ENCODE measurements around the gene SSC5D.
A peak's percentile ranks its signal among the peaks of the same experiment; 100 is the strongest.

The SSC5D gene

GRCh38 chr19:55546822-55547614 lies 58.8 kb downstream of the SSC5D start:
- Mint-ChIP-seq H3K27ac (peak overlapping the region; percentile 96), H3K27me3 (ENCODE audit: low read depth, poor library complexity) (peaks cover 20% of the 10 kb centered on the region), H3K4me3 (peak overlapping the region; percentile 59), H3K36me3 (ENCODE audit: low read depth) (no peaks in the 10 kb centered on the region), H3K9me3 (peaks cover 6% of the 10 kb centered on the region), H3K4me1 (peaks cover 75% of the 10 kb centered on the region)
- no peak for TF ChIP-seq CTCF (IDR thresholded peaks at IDR 0.05)
- no peak for DNase-seq

GRCh38 chr19:55549500-55550320 lies 61.5 kb downstream of the SSC5D start:
- peaks cover 89% of the 10 kb centered on the region for H3K4me1 Mint-ChIP-seq

GRCh38 chr19:55550321-55550650 lies 62.0 kb downstream of the SSC5D start:
- no peaks in the 10 kb centered on the region for H3K9me3 Mint-ChIP-seq
- peak overlapping the region; percentile 64 for H3K4me3 Mint-ChIP-seq
- H3K4me1 Mint-ChIP-seq: peaks cover 91% of the 10 kb centered on the region
- H3K27me3 Mint-ChIP-seq (ENCODE audit: low read depth, poor library complexity): peaks cover 30% of the 10 kb centered on the region
- DNase-seq: no peak
- H3K27ac Mint-ChIP-seq: peak overlapping the region; percentile 95
- no peaks in the 10 kb centered on the region for H3K36me3 Mint-ChIP-seq (ENCODE audit: low read depth)
- TF ChIP-seq CTCF (IDR thresholded peaks at IDR 0.05): no peak

More at GRCh38 chr19:55549500-55550320, 61.5 kb downstream of the SSC5D start:
- DNase-seq: peak; percentile 69
- Mint-ChIP-seq H3K4me3 (peak overlapping the region; percentile 64), H3K36me3 (ENCODE audit: low read depth) (no peaks in the 10 kb centered on the region), H3K27ac (peak overlapping the region; percentile 95), H3K27me3 (ENCODE audit: low read depth, poor library complexity) (peaks cover 25% of the 10 kb centered on the region), H3K9me3 (no peaks in the 10 kb centered on the region)
- no peak for TF ChIP-seq CTCF (IDR thresholded peaks at IDR 0.05)

GRCh38 chr19:55552206-55552605 lies 64.0 kb downstream of the SSC5D start:
- H3K27ac Mint-ChIP-seq: no peak overlapping the region
- H3K36me3 Mint-ChIP-seq (ENCODE audit: low read depth): no peaks in the 10 kb centered on the region
- no peak for TF ChIP-seq CTCF (IDR thresholded peaks at IDR 0.05)
- DNase-seq: no peak
- H3K4me3 Mint-ChIP-seq: peak overlapping the region; percentile 55
- peaks cover 36% of the 10 kb centered on the region for H3K27me3 Mint-ChIP-seq (ENCODE audit: low read depth, poor library complexity)
- peaks cover 79% of the 10 kb centered on the region for H3K4me1 Mint-ChIP-seq
- no peaks in the 10 kb centered on the region for H3K9me3 Mint-ChIP-seq

- no peaks in the 10 kb centered on the region for H3K36me3 Mint-ChIP-seq (ENCODE audit: low read depth)
- DNase-seq: no peak
- H3K27me3 Mint-ChIP-seq (ENCODE audit: low read depth, poor library complexity): peaks cover 36% of the 10 kb centered on the region
- no peak for TF ChIP-seq CTCF (IDR thresholded peaks at IDR 0.05)
- H3K4me1 Mint-ChIP-seq: peaks cover 79% of the 10 kb centered on the region
- no peak overlapping the region for H3K4me3 Mint-ChIP-seq
- peak overlapping the region; percentile 15 for H3K27ac Mint-ChIP-seq
- H3K9me3 Mint-ChIP-seq: no peaks in the 10 kb centered on the region
These were observed 64.4 kb downstream of the SSC5D start for GRCh38 chr19:55552620-55553019.

Data from nephron progenitor cell (in vitro differentiated cells).